Mesendoderm (in vitro differentiated cells): ENCODE measurements around the gene PAX1.

Experiments
- DNase-seq: peaks from one replicate; pipeline ENCODE4 v3.0.0; 2013
- H2AK5ac ChIP-seq: 2 replicates; pipeline ENCODE4 v1.6.1; 2013; ENCODE audit warnings: low read length, inconsistent platforms
- H2BK120ac ChIP-seq: 2 replicates; pipeline ENCODE4 v1.6.1; 2013; ENCODE audit warnings: low read depth, mild to moderate bottlenecking, low read length, moderate library complexity, mixed read lengths
- H2BK15ac ChIP-seq: replicated peaks from 2 replicates; pipeline ENCODE4 v1.6.1; 2013; ENCODE audit warnings: low read depth, mild to moderate bottlenecking, moderate library complexity
- H2BK5ac ChIP-seq: 2 replicates; pipeline ENCODE4 v1.6.1; 2013; ENCODE audit warnings: low read length, inconsistent platforms
- H3K18ac ChIP-seq: 2 replicates; pipeline ENCODE4 v1.6.1; 2013; ENCODE audit warnings: mild to moderate bottlenecking, low read length, mixed read lengths
- H3K23ac ChIP-seq: one replicate; pipeline ENCODE4 v1.6.1; 2013; ENCODE audit warnings: low read length
- H3K27ac ChIP-seq: 2 replicates; pipeline ENCODE4 v1.5.1; 2013; ENCODE audit warnings: low read depth, mild to moderate bottlenecking, inconsistent platforms, low read length, moderate library complexity
- H3K27me3 ChIP-seq: 2 replicates; pipeline ENCODE4 v1.6.1; 2013; ENCODE audit warnings: low read length, control low read depth, mild to moderate bottlenecking, inconsistent platforms; ENCODE audit not compliant: insufficient read depth, poor library complexity
- H3K36me3 ChIP-seq: 2 replicates; pipeline ENCODE4 v1.6.1; 2013; ENCODE audit warnings: low read length, inconsistent platforms; ENCODE audit not compliant: control insufficient read depth, insufficient read depth
- H3K4ac ChIP-seq: one replicate; pipeline ENCODE4 v1.6.1; 2013; ENCODE audit warnings: low read depth, mild to moderate bottlenecking, low read length, moderate library complexity
- H3K4me1 ChIP-seq: 2 replicates; pipeline ENCODE4 v1.6.1; 2013; ENCODE audit warnings: low read depth, low read length, inconsistent platforms; ENCODE audit not compliant: control insufficient read depth
- H3K4me2 ChIP-seq: 2 replicates; pipeline ENCODE4 v1.6.1; 2013; ENCODE audit warnings: low read length
- H3K4me3 ChIP-seq: 2 replicates; pipeline ENCODE4 v1.5.1; 2013; ENCODE audit warnings: mild to moderate bottlenecking, low read length
- H3K56ac ChIP-seq: one replicate; pipeline ENCODE4 v1.6.1; 2013; ENCODE audit warnings: low read length
- H3K79me1 ChIP-seq: 2 replicates; pipeline ENCODE4 v1.6.1; 2013; ENCODE audit warnings: low read length, inconsistent platforms
- H3K79me2 ChIP-seq: 2 replicates; pipeline ENCODE4 v1.6.1; 2013; ENCODE audit warnings: mild to moderate bottlenecking, low read length; ENCODE audit not compliant: control insufficient read depth, insufficient read depth
- H3K9ac ChIP-seq: 2 replicates; pipeline ENCODE4 v1.6.1; 2013; ENCODE audit warnings: low read length, inconsistent platforms
- H4K5ac ChIP-seq: one replicate; pipeline ENCODE4 v1.6.1; 2013; ENCODE audit warnings: low read length
- H4K8ac ChIP-seq: one replicate; pipeline ENCODE4 v1.6.1; 2013; ENCODE audit warnings: low read depth, mild to moderate bottlenecking, control low read depth, low read length, moderate library complexity
- WGBS: extraction: QIAGEN DNeasy Blood & Tissue Kit; methylation state at CpG from one replicate; pipeline ENCODE4 v1.1.7; 2013; ENCODE audit warnings: low lambda C conversion rate, missing lambda C conversion rate; ENCODE audit not compliant: insufficient coverage; ENCODE audit errors: extremely low coverage; 5-methylcytosine and 5-hydroxymethylcytosine counted together

The PAX1 gene

DNA sequence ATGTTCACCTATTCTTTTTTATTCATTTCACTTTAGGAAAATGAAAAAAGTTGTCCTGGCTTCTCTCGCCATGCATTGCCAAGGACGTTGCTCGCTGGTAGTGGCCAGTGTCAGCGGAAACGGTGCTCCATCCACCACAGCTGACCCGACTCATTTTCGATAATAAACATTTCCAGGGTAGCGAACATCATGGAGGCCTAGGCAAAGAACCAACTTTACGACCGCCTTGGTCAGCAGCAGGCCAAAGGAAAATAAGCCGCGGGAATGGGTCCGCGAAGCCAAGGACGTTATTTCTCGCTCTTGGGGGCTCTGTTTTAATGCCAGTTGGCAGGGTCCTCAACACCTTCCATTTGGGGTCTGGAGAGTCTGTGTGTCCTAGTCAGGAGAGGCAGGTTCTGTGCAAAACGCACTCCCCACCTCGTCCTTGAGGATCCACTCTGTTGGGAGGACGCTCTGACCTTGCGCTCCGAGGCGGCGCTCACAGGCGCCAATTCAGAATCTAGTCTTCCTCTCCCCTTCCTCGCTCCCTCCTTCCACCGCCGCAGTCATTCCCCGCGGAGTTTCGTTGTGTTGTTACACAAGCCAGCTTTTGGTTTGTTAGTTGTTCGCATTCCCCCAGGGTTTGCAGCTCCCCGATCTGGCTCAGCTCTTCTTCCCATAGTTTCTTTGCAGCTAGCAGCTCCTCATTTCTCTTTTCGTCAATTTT is 4.1 kb upstream of the PAX1 start:
- no peak overlapping the region for H2AK5ac ChIP-seq
- no peak overlapping the region for H3K18ac ChIP-seq
- H2BK120ac ChIP-seq = no peak overlapping the region
- no peak overlapping the region for H2BK15ac ChIP-seq
- DNase-seq = no peak
- H3K27ac ChIP-seq = no peak overlapping the region
- H2BK5ac ChIP-seq = no peak overlapping the region
- H3K4me1 ChIP-seq = no peaks in the 10 kb centered on the region
- H3K36me3 ChIP-seq = no peaks in the 10 kb centered on the region
- no peak overlapping the region for H3K23ac ChIP-seq
- H3K4me3 ChIP-seq = no peak overlapping the region
- H3K56ac ChIP-seq = peak overlapping the region; percentile 15
- peaks cover 82% of the 10 kb centered on the region for H3K27me3 ChIP-seq
- WGBS = no CpG with 5 or more reads among the region's 33 CpGs
- no peaks in the 10 kb centered on the region for H3K79me1 ChIP-seq
- no peak overlapping the region for H4K8ac ChIP-seq
- no peak overlapping the region for H3K4ac ChIP-seq
- H4K5ac ChIP-seq = no peak overlapping the region
- H3K4me2 ChIP-seq = peak overlapping the region; percentile 38
- no peak overlapping the region for H3K9ac ChIP-seq
- H3K79me2 ChIP-seq = no peaks in the 10 kb centered on the region

DNA sequence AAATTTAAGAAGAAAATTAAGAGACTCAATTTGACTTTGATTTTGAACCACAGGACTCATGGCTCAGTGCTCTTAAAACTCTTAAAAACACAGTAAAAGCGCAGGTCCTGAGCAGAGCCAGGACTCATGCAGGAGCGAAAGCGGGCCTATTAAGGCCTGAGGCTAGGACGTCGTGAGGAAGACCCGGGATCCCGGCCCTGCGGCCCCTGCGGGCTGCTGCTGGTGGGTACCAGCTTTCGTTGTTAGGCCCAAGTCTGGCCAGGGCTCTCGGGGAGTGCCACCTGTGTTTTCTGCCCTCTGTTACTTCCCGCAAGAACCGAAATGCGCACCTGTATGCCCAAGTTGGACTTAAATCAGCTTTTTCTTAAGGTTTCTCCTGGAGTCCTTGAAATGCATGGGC is 3.4 kb upstream of the PAX1 start:
- no peak overlapping the region for H3K23ac ChIP-seq
- H3K4me1 ChIP-seq = no peaks in the 10 kb centered on the region
- H3K4me2 ChIP-seq = no peak overlapping the region
- H3K4ac ChIP-seq = no peak overlapping the region
- no peak overlapping the region for H3K4me3 ChIP-seq
- no peaks in the 10 kb centered on the region for H3K79me2 ChIP-seq
- H2BK5ac ChIP-seq = no peak overlapping the region
- no peak overlapping the region for H4K8ac ChIP-seq
- DNase-seq = no peak
- H2BK15ac ChIP-seq = no peak overlapping the region
- no peaks in the 10 kb centered on the region for H3K36me3 ChIP-seq
- H3K9ac ChIP-seq = no peak overlapping the region
- no peaks in the 10 kb centered on the region for H3K79me1 ChIP-seq
- no peak overlapping the region for H3K56ac ChIP-seq
- no peak overlapping the region for H3K27ac ChIP-seq
- no peak overlapping the region for H4K5ac ChIP-seq
- H2BK120ac ChIP-seq = no peak overlapping the region
- no CpG with 5 or more reads among the region's 14 CpGs for WGBS
- H3K18ac ChIP-seq = no peak overlapping the region
- H3K27me3 ChIP-seq = peaks cover 82% of the 10 kb centered on the region
- H2AK5ac ChIP-seq = no peak overlapping the region

DNA sequence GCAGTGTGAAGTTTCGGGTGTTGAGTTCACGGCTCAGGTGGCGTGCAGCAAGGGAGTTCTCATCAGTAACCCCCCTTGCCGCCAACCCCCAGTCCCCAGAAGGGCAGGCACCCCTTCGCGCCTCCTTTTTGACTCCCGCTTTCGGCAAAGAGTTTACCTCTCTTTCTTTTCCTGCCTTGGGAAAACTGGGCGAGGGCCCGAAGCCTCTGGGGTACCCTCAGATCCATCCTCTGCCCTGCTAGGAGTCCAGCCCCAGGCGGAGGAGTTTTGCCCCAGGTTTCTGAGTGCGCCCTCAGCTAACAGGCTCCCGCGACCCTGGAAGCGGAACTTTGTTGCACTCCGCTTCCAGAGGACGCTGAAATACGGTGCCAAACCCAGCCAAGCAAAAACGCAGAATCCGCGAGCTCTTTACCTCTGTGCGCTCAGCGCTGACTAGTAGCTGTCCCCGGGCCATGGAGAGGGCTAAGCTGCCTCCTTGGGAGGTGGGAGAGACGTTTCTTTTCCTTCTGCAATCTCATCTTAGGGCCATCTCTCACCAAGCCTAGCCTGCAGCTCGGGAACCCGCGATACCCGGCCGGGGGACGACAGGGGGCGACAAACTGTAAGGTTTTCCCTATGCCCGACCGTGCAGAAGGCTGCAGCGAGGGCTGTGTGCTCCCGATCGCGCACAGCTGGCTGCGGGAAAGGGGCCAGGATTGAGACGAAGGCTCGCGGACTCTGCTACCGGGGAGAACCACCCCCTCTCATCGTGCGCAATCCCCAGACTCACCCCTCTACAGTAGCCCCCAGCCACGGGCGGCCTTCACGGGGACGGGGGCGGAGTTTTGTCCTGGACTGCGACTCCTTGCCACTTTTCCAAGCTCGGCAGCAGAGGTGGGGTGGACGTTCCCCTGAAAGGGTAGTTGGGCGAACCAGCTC is 2.7 kb upstream of the PAX1 start:
- peak; percentile 90 for DNase-seq
- Histone ChIP-seq H3K18ac (no peak overlapping the region), H3K4ac (no peak overlapping the region), H3K36me3 (no peaks in the 10 kb centered on the region), H4K5ac (no peak overlapping the region), H3K27me3 (peaks cover 86% of the 10 kb centered on the region), H2BK120ac (no peak overlapping the region), H3K4me3 (no peak overlapping the region), H3K27ac (no peak overlapping the region), H3K4me1 (no peaks in the 10 kb centered on the region), H2BK5ac (no peak overlapping the region), H3K79me1 (no peaks in the 10 kb centered on the region), H4K8ac (no peak overlapping the region), H3K79me2 (no peaks in the 10 kb centered on the region), H3K23ac (no peak overlapping the region), H3K56ac (no peak overlapping the region), H2AK5ac (no peak overlapping the region), H3K9ac (no peak overlapping the region), H3K4me2 (peak overlapping the region; percentile 7), H2BK15ac (no peak overlapping the region)
- WGBS = no CpG with 5 or more reads among the region's 54 CpGs

DNA sequence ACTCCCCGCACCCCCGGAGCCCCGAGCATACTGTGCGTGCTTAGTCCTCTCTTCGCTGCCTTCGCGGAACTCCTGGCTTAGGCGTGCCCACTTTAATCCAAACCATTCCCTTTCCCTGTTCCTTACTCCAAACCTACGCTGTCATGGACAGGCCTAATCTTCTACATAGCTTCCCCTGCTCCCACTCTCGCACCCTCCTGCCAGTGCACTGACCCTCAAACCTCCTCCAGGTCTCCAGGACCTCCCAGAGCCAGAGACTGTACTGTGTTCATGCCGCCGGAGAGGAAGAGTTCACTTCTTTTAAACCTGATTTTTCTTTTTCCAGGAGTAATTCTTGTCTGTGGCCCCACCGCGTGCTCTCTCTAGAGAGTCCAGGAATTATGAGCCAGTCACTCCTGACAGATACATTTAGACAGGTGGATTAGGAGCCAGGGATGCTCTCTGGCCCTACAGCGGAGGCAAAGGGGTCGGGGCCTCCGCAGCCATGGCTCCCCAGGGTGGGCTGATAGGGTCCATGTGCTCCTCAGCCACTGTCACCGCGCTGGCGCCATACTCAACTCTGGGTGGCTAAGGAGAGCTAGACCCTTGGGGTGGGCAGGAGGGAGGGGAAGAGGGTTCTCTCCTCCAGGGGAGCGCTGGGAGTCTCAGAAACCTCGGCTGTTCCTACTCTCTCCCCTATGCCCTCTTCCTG is 1.6 kb upstream of the PAX1 start:
- Histone ChIP-seq H4K5ac (no peak overlapping the region), H3K4ac (no peak overlapping the region), H2AK5ac (no peak overlapping the region), H3K23ac (peak overlapping the region; percentile 80), H3K27ac (no peak overlapping the region), H3K79me2 (no peaks in the 10 kb centered on the region), H3K4me3 (no peak overlapping the region), H4K8ac (no peak overlapping the region), H3K56ac (no peak overlapping the region), H3K18ac (no peak overlapping the region), H3K9ac (no peak overlapping the region), H2BK120ac (no peak overlapping the region), H3K4me2 (no peak overlapping the region), H3K36me3 (no peaks in the 10 kb centered on the region), H2BK5ac (no peak overlapping the region), H3K79me1 (no peaks in the 10 kb centered on the region), H3K27me3 (peaks cover 87% of the 10 kb centered on the region), H3K4me1 (no peaks in the 10 kb centered on the region), H2BK15ac (no peak overlapping the region)
- WGBS = no CpG with 5 or more reads among the region's 22 CpGs
- no peak for DNase-seq

DNA sequence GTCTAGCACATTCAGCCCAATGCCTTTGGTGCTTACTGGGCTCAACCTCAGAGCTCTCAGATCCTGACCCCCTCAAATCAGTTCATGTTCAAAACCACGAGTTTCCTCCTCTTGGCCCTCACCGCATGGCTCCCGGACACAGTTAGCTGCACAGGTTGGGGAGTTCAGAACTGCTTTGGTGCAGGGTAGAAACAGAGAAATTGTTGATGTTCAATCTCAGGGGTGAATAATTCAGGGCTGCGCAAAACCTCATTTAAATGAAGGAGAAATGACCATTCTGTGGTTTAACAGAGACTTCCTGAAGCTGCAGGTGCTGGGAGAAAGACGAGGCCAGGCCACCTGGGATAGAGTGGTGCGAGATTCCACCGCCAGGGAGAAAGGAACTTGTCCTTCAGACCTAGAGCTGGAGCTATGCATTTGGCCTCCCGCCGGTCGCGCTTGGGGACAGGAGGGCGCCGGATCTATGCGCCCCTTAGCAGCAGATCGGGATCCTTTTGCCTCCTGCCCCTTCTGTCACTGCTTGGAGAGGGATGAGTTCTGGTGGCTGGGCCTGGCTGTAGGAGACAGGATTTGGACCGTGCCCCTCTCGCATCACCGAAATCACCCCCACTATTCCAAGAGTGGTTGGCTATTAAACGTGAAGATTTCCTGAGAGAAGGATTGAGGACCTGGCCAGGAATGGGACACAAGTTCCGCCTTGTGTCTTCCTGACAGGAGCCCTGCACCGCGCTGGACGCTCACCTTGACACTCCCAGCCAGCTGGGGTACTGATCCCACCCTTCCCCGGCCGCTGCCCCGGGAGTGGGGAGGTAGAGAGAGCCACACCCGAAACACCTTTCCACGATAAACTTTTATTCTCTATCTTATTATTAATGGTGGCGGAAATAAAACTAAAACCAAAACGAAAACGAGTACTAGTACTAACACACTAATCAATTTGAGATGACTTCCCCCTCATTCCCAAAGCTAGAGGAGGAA is 767 bp upstream of the PAX1 start:
- Histone ChIP-seq H3K4me2 (no peak overlapping the region), H3K36me3 (no peaks in the 10 kb centered on the region), H3K18ac (no peak overlapping the region), H3K4me3 (no peak overlapping the region), H3K56ac (no peak overlapping the region), H2BK5ac (no peak overlapping the region), H3K27ac (no peak overlapping the region), H3K79me2 (no peaks in the 10 kb centered on the region), H3K79me1 (no peaks in the 10 kb centered on the region), H2BK15ac (no peak overlapping the region), H3K4ac (no peak overlapping the region), H2AK5ac (no peak overlapping the region), H3K4me1 (no peaks in the 10 kb centered on the region), H3K23ac (peak overlapping the region; percentile 74), H2BK120ac (no peak overlapping the region), H3K27me3 (peaks cover 90% of the 10 kb centered on the region), H4K5ac (no peak overlapping the region), H3K9ac (no peak overlapping the region), H4K8ac (no peak overlapping the region)
- DNase-seq = peak; percentile 65
- WGBS = no CpG with 5 or more reads among the region's 31 CpGs
